PC-3 (cell line): ENCODE data around the gene TTC7B. TPM values are rescaled to one million over a fixed set of nuclear protein-coding genes. Genes with fewer than 3 reads are reported as not detected.

Experiments used
- ATAC-seq: fragments of 200-7000 bp; cut with Tn5 transposase; 2 replicates; pipeline ENCODE4 v1.9.1; 2020; ENCODE audit warnings: mild to moderate bottlenecking, moderate library complexity
- BruUV-seq: library from RNA; stranded (reverse); fragments of 400-500 nt; replicated peaks from 2 replicates; lab custom pipeline; 2021; lab: Mats Ljungman, UMichigan
- CTCF ChIA-PET: fragments of 300-600 bp; sonication (Branson Sonifier 250); formaldehyde crosslinking; loops from one replicate; lab custom pipeline; 2022; ENCODE audit warnings: antibody characterized with exemption; lab: Charles Lee
- POLR2A ChIA-PET: fragments of 300-600 bp; sonication (Branson Sonifier 250); formaldehyde crosslinking; loops from one replicate; lab custom pipeline; 2022; ENCODE audit warnings: antibody characterized with exemption; ENCODE audit not compliant: unreplicated experiment; lab: Charles Lee
- DNase-seq: peaks from one replicate; pipeline ENCODE4 v3.0.0-alpha.2; 2015
- H2AFZ ChIP-seq: fragments of 300-600 bp; sonication (generic); 2 replicates; pipeline ENCODE4 v1.6.0; 2016; ENCODE audit warnings: antibody characterized with exemption, low read length
- H3F3A ChIP-seq: fragments of 300-600 bp; sonication (generic); one replicate; pipeline ENCODE4 v1.6.0; 2017; ENCODE audit warnings: antibody characterized with exemption, low read length, control low read depth, mild to moderate bottlenecking; ENCODE audit not compliant: unreplicated experiment
- H3K27ac ChIP-seq: fragments of 300-600 bp; sonication (generic); 2 replicates; pipeline ENCODE4 v1.5.1; 2016; ENCODE audit warnings: mild to moderate bottlenecking, low read length
- H3K27me3 ChIP-seq: fragments of 300-600 bp; sonication (generic); 2 replicates; pipeline ENCODE4 v1.6.1; 2016; ENCODE audit warnings: low read length, mixed read lengths
- H3K36me3 ChIP-seq: fragments of 300-600 bp; sonication (generic); 2 replicates; pipeline ENCODE4 v1.6.1; 2016; ENCODE audit warnings: low read depth, mixed run types, low read length, mixed read lengths
- H3K4me1 ChIP-seq: fragments of 300-600 bp; sonication (generic); 2 replicates; pipeline ENCODE4 v1.5.1; 2016; ENCODE audit warnings: low read length; ENCODE audit not compliant: insufficient read depth
- H3K4me2 ChIP-seq: fragments of 300-600 bp; sonication (generic); 2 replicates; pipeline ENCODE4 v1.6.0; 2016; ENCODE audit warnings: low read length
- H3K4me3 ChIP-seq: fragments of 300-600 bp; sonication (generic); 2 replicates; pipeline ENCODE4 v1.5.1; 2016; ENCODE audit warnings: mild to moderate bottlenecking, low read length, mixed read lengths
- H3K79me2 ChIP-seq: fragments of 300-600 bp; sonication (generic); 2 replicates; pipeline ENCODE4 v1.6.1; 2017; ENCODE audit warnings: low read length, mixed read lengths
- H3K9ac ChIP-seq: fragments of 300-600 bp; sonication (generic); 2 replicates; pipeline ENCODE4 v1.6.0; 2016; ENCODE audit warnings: mild to moderate bottlenecking, low read length
- H3K9me2 ChIP-seq: fragments of 300-600 bp; sonication (generic); replicated peaks from 2 replicates; pipeline ENCODE4 v1.6.1; 2016; ENCODE audit warnings: mixed run types, low read length, mixed read lengths
- H3K9me3 ChIP-seq: fragments of 300-600 bp; sonication (generic); 2 replicates; pipeline ENCODE4 v1.6.1; 2016; ENCODE audit warnings: low read length, mixed read lengths
- H4K20me1 ChIP-seq: fragments of 300-600 bp; sonication (generic); 2 replicates; pipeline ENCODE4 v1.6.1; 2016; ENCODE audit warnings: low read length, mixed read lengths
- CTCF ChIP-seq: fragments of 300-600 bp; sonication (generic); conservative IDR thresholded peaks from 2 replicates; pipeline ENCODE4 v1.5.1; 2017; ENCODE audit warnings: antibody characterized with exemption, low read depth, mild to moderate bottlenecking, low read length
- EZH2 ChIP-seq: fragments of 300-600 bp; sonication (generic); IDR thresholded peaks from one replicate; pipeline ENCODE4 v1.6.1; 2017; ENCODE audit warnings: antibody characterized with exemption, mild to moderate bottlenecking, low read length; ENCODE audit not compliant: unreplicated experiment
- EZH2phosphoT487 ChIP-seq: fragments of 300-600 bp; sonication (generic); IDR thresholded peaks from 2 replicates; pipeline ENCODE4 v1.6.1; 2018; ENCODE audit warnings: mild to moderate bottlenecking, antibody characterized with exemption, low read length, borderline replicate concordance
- intact Hi-C: fragments of 100-400 bp; cut with micrococcal nuclease; formaldehyde crosslinking; loops from 2 replicates; pipeline ENCODE4 v1.9.0; 2023
- total RNA-seq: library from RNA; depleted of rRNA; stranded (reverse); fragments of >200 nt; gene quantifications from 2 replicates; pipeline ENCODE4 v1.2.3, GENCODE V29; 2014

Gene TTC7B
- total RNA-seq, 1 experiment from 2014 or later: 45.6 TPM

- CTCF ChIA-PET: no interaction called here
- POLR2A ChIA-PET: no interaction called here
- no peak for TF ChIP-seq EZH2
- TF ChIP-seq EZH2phosphoT487: no peak
- TF ChIP-seq CTCF: no peak
- no peaks in the 10 kb centered on the region for H3K9me2 ChIP-seq
- no peaks in the 10 kb centered on the region for H3K79me2 ChIP-seq
- DNase-seq (no peak), ATAC-seq (no peak)
- no peaks in the 10 kb centered on the region for H3K27me3 ChIP-seq
- no peak overlapping the region for H3K4me3 ChIP-seq
- H3F3A ChIP-seq: no peaks in the 10 kb centered on the region
- no peak overlapping the region for H3K27ac ChIP-seq
- intact Hi-C loops: no loop called here
- no peak overlapping the region for H3K9ac ChIP-seq
- no peak overlapping the region for H3K4me2 ChIP-seq
- H3K9me3 ChIP-seq: no peaks in the 10 kb centered on the region
- H4K20me1 ChIP-seq: no peaks in the 10 kb centered on the region
- no peak overlapping the region for H2AFZ ChIP-seq
- H3K36me3 ChIP-seq: no peaks in the 10 kb centered on the region
- BruUV-seq: no TSS peak
- H3K4me1 ChIP-seq: peaks cover 12% of the 10 kb centered on the region
These were observed 172.1 kb downstream of the TTC7B start for GRCh38 chr14:90643982-90644670.

- ChIA-PET POLR2A (interaction anchor here (0.7 to 0.8 kb wide), 2 partner anchors 174 to 422 kb away, joined by 4 to 16 read pairs; partner anchors contain the start of gene TTC7B), CTCF (no interaction called here)
- Histone ChIP-seq H3K36me3 (no peaks in the 10 kb centered on the region), H3K9me2 (no peaks in the 10 kb centered on the region), H2AFZ (no peak overlapping the region), H3K27me3 (no peaks in the 10 kb centered on the region), H3K27ac (no peak overlapping the region), H3K4me2 (no peak overlapping the region), H4K20me1 (no peaks in the 10 kb centered on the region), H3K4me1 (peaks cover 12% of the 10 kb centered on the region), H3K9ac (no peak overlapping the region), H3F3A (no peaks in the 10 kb centered on the region), H3K9me3 (no peaks in the 10 kb centered on the region), H3K79me2 (no peaks in the 10 kb centered on the region), H3K4me3 (no peak overlapping the region)
- ATAC-seq (no peak), DNase-seq (no peak)
- no TSS peak for BruUV-seq
- TF ChIP-seq CTCF: no peak
- no peak for TF ChIP-seq EZH2
- TF ChIP-seq EZH2phosphoT487: no peak
- intact Hi-C loops: no loop called here
These were observed 173.9 kb downstream of the TTC7B start for GRCh38 chr14:90642244-90642717.
